Cardiac muscle cell (in vitro differentiated cells and primary cell): ENCODE results near the gene DDX42. TPM values are rescaled to one million over a fixed set of nuclear protein-coding genes. Genes with fewer than 3 reads are reported as not detected.

Experiments
- DNase-seq, 2 donors: peaks; one replicate each; pipeline versions ENCODE4 v3.0.0 to v3.0.0-alpha.2; 2010 to 2017; ENCODE audit warnings: low read depth in 1 of 2, low spot score in 1 of 2
- H3K27ac ChIP-seq: fragments of 200-600 bp; sonication (generic); 2 replicates; pipeline ENCODE4 v1.5.1; 2016
- H3K27me3 ChIP-seq: fragments of 200-600 bp; sonication (generic); 2 replicates; pipeline ENCODE4 v1.6.0; 2016; ENCODE audit warnings: control low read depth
- H3K36me3 ChIP-seq: fragments of 200-600 bp; sonication (generic); 2 replicates; pipeline ENCODE4 v1.5.1; 2016; ENCODE audit warnings: control low read depth
- H3K4me1 ChIP-seq: fragments of 200-600 bp; sonication (generic); 2 replicates; pipeline ENCODE4 v1.8.1; 2017; ENCODE audit warnings: low read depth, mild to moderate bottlenecking, mixed run types
- H3K4me3 ChIP-seq: fragments of 200-600 bp; sonication (generic); 2 replicates; pipeline ENCODE4 v1.5.1; 2016; ENCODE audit warnings: mild to moderate bottlenecking
- H3K9me3 ChIP-seq: fragments of 200-600 bp; sonication (generic); 2 replicates; pipeline ENCODE4 v1.5.1; 2017; ENCODE audit warnings: low read depth, mild to moderate bottlenecking, control low read depth
- CTCF ChIP-seq: IDR thresholded peaks from 2 replicates; pipeline ENCODE4 v1.5.1; 2012; ENCODE audit warnings: low read depth, mild to moderate bottlenecking, low read length
- polyA plus RNA-seq: library from polyadenylated mRNA; unstranded; fragments of >200 nt; fragmentation: Nextera tagmentation; extraction: Ambion mirVana; gene quantifications from 2 replicates; pipeline ENCODE4 v1.2.1, GENCODE V29; 2016
- total RNA-seq: library from RNA; depleted of rRNA; stranded (reverse); fragments of >200 nt; gene quantifications from 2 replicates; pipeline ENCODE4 v1.2.3, GENCODE V29; 2016

The DDX42 gene
- total and polyA plus RNA-seq, 2 experiments from 2014 or later: 58.1 to 91.0 TPM

- Histone ChIP-seq H3K27me3 (peaks cover 11% of the 10 kb centered on the region), H3K4me3 (no peak overlapping the region), H3K36me3 (no peaks in the 10 kb centered on the region), H3K9me3 (no peaks in the 10 kb centered on the region), H3K4me1 (peaks cover 11% of the 10 kb centered on the region), H3K27ac (no peak overlapping the region)
- no peak for TF ChIP-seq CTCF
- DNase-seq: no peak
Measured at GRCh38 chr17:63845509-63845908, 71.5 kb downstream of the DDX42 start.

GRCh38 chr17:63847525-63848249 is 73.7 kb downstream of the DDX42 start:
- Histone ChIP-seq H3K27me3 (peaks cover 11% of the 10 kb centered on the region), H3K9me3 (no peaks in the 10 kb centered on the region), H3K27ac (no peak overlapping the region), H3K36me3 (no peaks in the 10 kb centered on the region), H3K4me1 (no peaks in the 10 kb centered on the region), H3K4me3 (no peak overlapping the region)
- TF ChIP-seq CTCF: no peak
- no peak for DNase-seq

GRCh38 chr17:63848834-63849689 is 75.1 kb downstream of the DDX42 start:
- peaks cover 11% of the 10 kb centered on the region for H3K27me3 ChIP-seq
- TF ChIP-seq CTCF: peak; percentile 71
- H3K27ac ChIP-seq: no peak overlapping the region
- H3K4me1 ChIP-seq: no peaks in the 10 kb centered on the region
- H3K9me3 ChIP-seq: no peaks in the 10 kb centered on the region
- no peak overlapping the region for H3K4me3 ChIP-seq
- no peaks in the 10 kb centered on the region for H3K36me3 ChIP-seq
- DNase-seq: peak; percentile 83 to 95

- Histone ChIP-seq H3K27me3 (peaks cover 11% of the 10 kb centered on the region), H3K4me3 (no peak overlapping the region), H3K36me3 (no peaks in the 10 kb centered on the region), H3K27ac (no peak overlapping the region), H3K9me3 (no peaks in the 10 kb centered on the region), H3K4me1 (no peaks in the 10 kb centered on the region)
- TF ChIP-seq CTCF: no peak
- DNase-seq: no peak
Measured at GRCh38 chr17:63850401-63850800, 76.4 kb downstream of the DDX42 start.

- no peak for DNase-seq
- H3K36me3 ChIP-seq: no peaks in the 10 kb centered on the region
- H3K27me3 ChIP-seq: no peaks in the 10 kb centered on the region
- H3K27ac ChIP-seq: no peak overlapping the region
- H3K9me3 ChIP-seq: no peaks in the 10 kb centered on the region
- H3K4me1 ChIP-seq: no peaks in the 10 kb centered on the region
- H3K4me3 ChIP-seq: no peak overlapping the region
- TF ChIP-seq CTCF: no peak
Measured at GRCh38 chr17:63853260-63853659, 79.3 kb downstream of the DDX42 start.
